Activated naive CD8-positive, alpha-beta T cell treated with anti-CD3 and anti-CD28 coated beads, Interleukin-2, amount 50 U/mL, for 24 hours (primary cell): Measurements from ENCODE around the gene RDH12.
"Not testable (repeated sequence)": the region's sequence is repeated elsewhere in the genome, so short reads cannot be mapped to it uniquely, and the experiment has no call there.

Source experiments
- ATAC-seq: fragments of 150-1000 bp; cut with Tn5 transposase; one replicate; pipeline ENCODE4 v1.10.0; 2021
- DNase-seq: peaks from one replicate; pipeline ENCODE4 v3.0.0; 2021
- H3K27ac Mint-ChIP-seq: one replicate; pipeline ENCODE4 v1.8.0; 2021; ENCODE audit warnings: mild to moderate bottlenecking, mixed read lengths
- H3K27me3 Mint-ChIP-seq: one replicate; pipeline ENCODE4 v1.8.0; 2021; ENCODE audit warnings: mixed read lengths
- H3K36me3 Mint-ChIP-seq: one replicate; pipeline ENCODE4 v1.8.0; 2021; ENCODE audit warnings: low read depth, mixed read lengths
- H3K4me1 Mint-ChIP-seq: one replicate; pipeline ENCODE4 v1.8.0; 2021; ENCODE audit warnings: mixed read lengths
- H3K4me3 Mint-ChIP-seq: one replicate; pipeline ENCODE4 v1.8.0; 2021; ENCODE audit warnings: mild to moderate bottlenecking, moderate library complexity, mixed read lengths
- H3K9me3 Mint-ChIP-seq: one replicate; pipeline ENCODE4 v1.8.0; 2021; ENCODE audit warnings: mixed read lengths

Gene RDH12

DNA sequence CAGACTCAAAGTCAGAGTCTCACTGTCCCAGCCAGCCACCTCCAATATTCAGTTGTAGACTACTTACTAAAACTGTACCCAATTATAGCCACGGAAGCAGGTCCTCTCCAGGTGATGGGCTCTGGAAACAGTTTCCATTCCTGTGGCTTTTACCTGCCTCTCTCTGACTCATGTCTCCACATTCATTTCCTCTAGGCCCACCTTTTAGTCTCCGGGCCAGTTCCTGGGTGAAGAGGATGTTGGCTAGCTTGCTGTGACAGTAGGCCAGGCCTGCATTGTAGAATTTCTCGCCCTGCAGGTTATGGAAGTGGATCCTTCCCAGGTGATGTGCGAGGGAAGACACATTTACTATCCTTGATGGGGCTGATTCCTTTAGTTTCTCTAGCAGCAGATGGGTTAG, 11.7 kb upstream of the RDH12 start:
- Mint-ChIP-seq H3K36me3 (peaks cover 58% of the 10 kb centered on the region), H3K4me1 (peaks cover 20% of the 10 kb centered on the region), H3K27me3 (no peaks in the 10 kb centered on the region), H3K9me3 (no peaks in the 10 kb centered on the region), H3K27ac (peak overlapping the region; percentile 44), H3K4me3 (no peak overlapping the region)
- DNase-seq (no peak), ATAC-seq (no peak)

- no peaks in the 10 kb centered on the region for H3K27me3 Mint-ChIP-seq
- H3K4me3 Mint-ChIP-seq, result peak overlapping the region; percentile 92
- peaks cover 27% of the 10 kb centered on the region for H3K36me3 Mint-ChIP-seq
- H3K9me3 Mint-ChIP-seq, result no peaks in the 10 kb centered on the region
- peak; percentile 95 for ATAC-seq
- peaks cover 24% of the 10 kb centered on the region for H3K4me1 Mint-ChIP-seq
- peak overlapping the region; percentile 96 for H3K27ac Mint-ChIP-seq
- DNase-seq, result peak; percentile 75
These were observed 6.8 kb upstream of the RDH12 start for GRCh38 chr14:67694791-67695393.

DNA sequence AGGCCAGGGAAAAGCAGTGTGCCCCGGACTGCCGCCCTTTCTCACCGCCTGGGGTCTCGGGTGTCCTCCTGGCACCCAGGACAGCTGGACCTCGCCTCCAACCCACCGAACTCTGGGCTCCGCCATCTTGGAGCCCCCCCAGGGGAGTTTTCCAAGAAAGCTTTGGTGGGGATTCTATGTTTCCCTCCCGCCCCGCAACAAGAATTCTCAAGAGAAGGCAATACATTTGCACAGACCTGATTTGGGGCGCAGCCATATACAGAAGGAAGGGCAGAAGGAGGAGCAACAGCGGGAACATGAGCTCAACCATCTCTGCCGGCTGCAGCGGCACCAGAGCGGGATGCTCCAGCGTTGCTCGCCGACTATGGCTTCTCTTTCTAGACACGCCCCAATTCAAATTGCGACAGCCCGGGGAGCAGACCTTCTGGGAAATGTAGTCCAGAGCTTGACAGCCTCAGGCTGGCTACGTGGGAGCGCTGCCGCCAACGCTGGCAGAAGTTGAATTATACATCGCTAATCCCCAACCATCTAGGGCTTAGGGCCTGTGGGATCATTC, 6.2 kb upstream of the RDH12 start, which contains the start of gene RDH11:
RDH11 (minus strand) TSS at position 371 of the 556 bp plus-strand sequence; CDS start at position 310, 61 bp downstream.
- DNase-seq (peak; percentile 76), ATAC-seq (peak; percentile 91)
- H3K36me3 Mint-ChIP-seq, result peaks cover 23% of the 10 kb centered on the region
- H3K4me1 Mint-ChIP-seq, result peaks cover 24% of the 10 kb centered on the region
- no peaks in the 10 kb centered on the region for H3K27me3 Mint-ChIP-seq
- H3K27ac Mint-ChIP-seq, result peak within 1 kb of the TSS; percentile 96
- H3K9me3 Mint-ChIP-seq, result no peaks in the 10 kb centered on the region
- peak within 1 kb of the TSS; percentile 92 for H3K4me3 Mint-ChIP-seq

- H3K27me3 Mint-ChIP-seq, result no peaks in the 10 kb centered on the region
- ATAC-seq, result no peak
- H3K36me3 Mint-ChIP-seq, result peaks cover 9% of the 10 kb centered on the region
- no peaks in the 10 kb centered on the region for H3K9me3 Mint-ChIP-seq
- no peak for DNase-seq
- no peak overlapping the region for H3K4me3 Mint-ChIP-seq
- peaks cover 24% of the 10 kb centered on the region for H3K4me1 Mint-ChIP-seq
- H3K27ac Mint-ChIP-seq, result no peak overlapping the region
These were observed 4.7 kb upstream of the RDH12 start for GRCh38 chr14:67697006-67697405.

DNA sequence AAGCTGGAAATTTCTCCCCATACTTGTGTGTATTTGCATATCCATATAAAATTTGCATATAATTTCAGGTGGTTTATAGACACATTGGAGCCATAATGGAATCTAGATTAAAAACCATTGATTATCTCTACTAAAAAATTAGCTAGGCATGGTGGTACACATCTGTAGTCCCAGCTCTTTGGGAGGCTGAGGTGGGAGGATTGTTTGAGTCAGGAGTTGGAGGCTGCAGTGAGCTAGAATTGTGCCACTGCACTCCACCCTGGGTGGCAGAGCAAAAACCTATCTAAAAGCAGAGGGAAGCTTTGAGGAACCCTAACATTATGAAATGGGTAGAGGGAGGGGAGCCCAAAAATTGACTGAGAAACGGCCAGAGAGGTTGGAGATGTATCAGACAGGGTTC, 3.5 kb upstream of the RDH12 start:
- H3K36me3 Mint-ChIP-seq, result no peaks in the 10 kb centered on the region
- H3K4me1 Mint-ChIP-seq, result peaks cover 18% of the 10 kb centered on the region
- H3K9me3 Mint-ChIP-seq, result no peaks in the 10 kb centered on the region
- H3K27ac Mint-ChIP-seq, result no peak overlapping the region
- H3K4me3 Mint-ChIP-seq, result no peak overlapping the region
- ATAC-seq (no peak), DNase-seq (no peak)
- no peaks in the 10 kb centered on the region for H3K27me3 Mint-ChIP-seq

- no peaks in the 10 kb centered on the region for H3K36me3 Mint-ChIP-seq
- no peak overlapping the region for H3K27ac Mint-ChIP-seq
- no peak overlapping the region for H3K4me3 Mint-ChIP-seq
- no peak for ATAC-seq
- no peaks in the 10 kb centered on the region for H3K9me3 Mint-ChIP-seq
- no peaks in the 10 kb centered on the region for H3K27me3 Mint-ChIP-seq
- DNase-seq, result no peak
- H3K4me1 Mint-ChIP-seq, result no peaks in the 10 kb centered on the region
These were observed 2.3 kb downstream of the RDH12 start for GRCh38 chr14:67703997-67704396.

DNA sequence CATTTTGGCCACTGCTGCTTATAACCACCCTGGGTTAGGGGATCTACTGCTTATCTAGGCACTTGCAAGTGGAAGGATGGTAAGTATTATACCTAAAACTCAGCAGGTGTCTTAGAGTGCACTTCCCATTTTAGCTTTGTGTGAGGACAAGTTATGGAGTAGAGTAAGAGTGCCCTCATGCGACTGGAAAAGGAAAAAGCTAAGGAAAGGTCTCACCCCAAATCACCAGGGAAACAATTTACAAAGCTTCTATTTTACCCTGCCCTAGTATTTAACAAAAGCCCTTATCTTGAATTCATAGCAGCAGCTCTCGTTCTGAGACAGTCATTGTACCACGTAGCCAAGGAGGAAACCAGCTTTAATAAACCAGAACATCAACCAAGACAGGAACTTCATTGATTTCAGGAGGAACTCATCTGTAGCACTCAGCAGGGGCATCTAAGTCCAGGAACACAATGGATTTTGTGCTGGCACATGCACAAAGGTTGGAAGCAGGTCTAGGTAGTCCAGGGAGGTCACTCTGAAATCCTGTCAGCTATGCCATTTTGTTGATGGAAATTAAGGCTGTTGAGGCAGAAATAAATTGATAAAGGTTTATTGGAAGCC, 2.9 kb downstream of the RDH12 start:
- DNase-seq, result peak; percentile 19
- ATAC-seq, result peak; percentile 76
- no peaks in the 10 kb centered on the region for H3K36me3 Mint-ChIP-seq
- no peak overlapping the region for H3K27ac Mint-ChIP-seq
- no peaks in the 10 kb centered on the region for H3K27me3 Mint-ChIP-seq
- H3K4me1 Mint-ChIP-seq, result no peaks in the 10 kb centered on the region
- no peak overlapping the region for H3K4me3 Mint-ChIP-seq
- no peaks in the 10 kb centered on the region for H3K9me3 Mint-ChIP-seq

DNA sequence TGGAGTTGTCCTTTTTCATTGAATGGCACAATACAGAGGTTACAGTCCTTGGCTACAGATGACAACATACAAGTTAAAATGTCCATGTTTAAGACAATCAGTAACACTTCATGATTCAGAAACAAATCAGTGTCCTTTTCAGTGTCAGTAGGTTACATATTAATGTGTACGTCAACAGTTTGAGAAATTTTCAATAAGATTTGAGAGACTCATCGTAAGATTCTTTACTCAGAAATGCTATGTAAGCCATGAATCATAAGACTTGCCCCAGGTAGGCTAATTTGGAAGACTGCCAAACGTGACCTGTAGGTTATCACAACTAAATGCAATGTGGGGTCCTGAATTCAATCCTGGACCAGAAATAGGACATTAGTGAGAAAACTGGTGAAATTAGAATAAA, 3.5 kb downstream of the RDH12 start:
- Mint-ChIP-seq H3K27ac (no peak overlapping the region), H3K4me3 (no peak overlapping the region)

GRCh38 chr14:67709346-67709745, 7.7 kb downstream of the RDH12 start:
- not testable (repeated sequence) for H3K4me3 Mint-ChIP-seq, H3K27ac Mint-ChIP-seq, DNase-seq, ATAC-seq, H3K9me3 Mint-ChIP-seq, H3K36me3 Mint-ChIP-seq, H3K4me1 Mint-ChIP-seq, H3K27me3 Mint-ChIP-seq

More for the DNA sequence above, 3.5 kb downstream of the RDH12 start:
- no peaks in the 10 kb centered on the region for H3K36me3 Mint-ChIP-seq
- peaks cover 4% of the 10 kb centered on the region for H3K9me3 Mint-ChIP-seq
- no peaks in the 10 kb centered on the region for H3K27me3 Mint-ChIP-seq
- DNase-seq (no peak), ATAC-seq (no peak)
- no peaks in the 10 kb centered on the region for H3K4me1 Mint-ChIP-seq

DNA sequence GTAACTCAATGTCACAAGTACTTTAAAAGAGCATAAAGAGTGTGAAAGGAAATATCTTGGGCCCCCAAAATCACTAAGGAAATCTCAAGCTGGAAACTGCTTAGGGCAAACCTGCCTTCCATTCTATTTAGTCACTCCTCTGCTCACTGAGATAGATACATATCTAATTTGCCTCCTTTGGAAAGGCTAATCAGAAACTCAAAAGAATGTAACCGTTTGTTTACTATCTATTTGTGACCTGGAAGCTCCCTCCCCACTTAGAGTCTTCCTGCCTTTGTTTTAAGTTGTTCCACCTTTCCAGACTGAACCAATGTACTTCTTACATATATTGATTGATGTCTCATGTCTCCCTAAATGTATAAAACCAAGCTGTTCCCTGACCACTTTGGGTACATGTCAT, 8.1 kb downstream of the RDH12 start:
- ATAC-seq, H3K36me3 Mint-ChIP-seq, H3K9me3 Mint-ChIP-seq, DNase-seq, H3K4me1 Mint-ChIP-seq, H3K27ac Mint-ChIP-seq, H3K4me3 Mint-ChIP-seq, H3K27me3 Mint-ChIP-seq: not testable (repeated sequence)

GRCh38 chr14:67710209-67710608, 8.5 kb downstream of the RDH12 start:
- ATAC-seq, result no peak
- Mint-ChIP-seq H3K36me3 (no peaks in the 10 kb centered on the region), H3K27ac (no peak overlapping the region), H3K27me3 (peaks cover 4% of the 10 kb centered on the region), H3K4me1 (no peaks in the 10 kb centered on the region), H3K4me3 (no peak overlapping the region), H3K9me3 (peaks cover 6% of the 10 kb centered on the region)
- no peak for DNase-seq

DNA sequence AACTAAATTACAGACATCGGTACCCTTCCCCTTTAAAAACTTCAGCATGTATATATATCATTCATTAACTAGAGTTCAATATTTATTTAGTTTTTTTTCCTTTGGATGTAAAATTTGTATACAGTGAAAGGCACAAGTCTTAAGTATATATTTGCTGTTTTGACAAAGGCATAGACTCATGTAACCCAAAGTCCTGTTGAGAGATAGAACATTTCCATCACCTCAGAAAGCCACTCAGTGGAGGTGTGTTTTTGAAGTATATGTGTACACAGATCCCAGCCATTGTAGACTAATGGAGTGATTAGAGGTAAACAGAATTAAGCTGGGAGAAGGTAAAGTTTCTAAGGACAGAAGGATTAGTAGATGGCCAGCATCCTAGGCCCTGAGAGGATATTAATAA, 15.4 kb downstream of the RDH12 start:
- Mint-ChIP-seq H3K4me3 (no peak overlapping the region), H3K36me3 (no peaks in the 10 kb centered on the region), H3K4me1 (peaks cover 3% of the 10 kb centered on the region), H3K27ac (no peak overlapping the region), H3K9me3 (no peaks in the 10 kb centered on the region), H3K27me3 (peaks cover 14% of the 10 kb centered on the region)
- DNase-seq (no peak), ATAC-seq (no peak)

GRCh38 chr14:67718265-67718664, 16.6 kb downstream of the RDH12 start:
- Mint-ChIP-seq H3K9me3 (no peaks in the 10 kb centered on the region), H3K36me3 (no peaks in the 10 kb centered on the region), H3K27me3 (peaks cover 22% of the 10 kb centered on the region), H3K4me1 (peaks cover 4% of the 10 kb centered on the region), H3K27ac (no peak overlapping the region), H3K4me3 (no peak overlapping the region)
- no peak for DNase-seq
- ATAC-seq, result no peak

GRCh38 chr14:67719385-67719784, 17.7 kb downstream of the RDH12 start:
- not testable (repeated sequence) for DNase-seq, H3K36me3 Mint-ChIP-seq, H3K27ac Mint-ChIP-seq, H3K9me3 Mint-ChIP-seq, H3K4me1 Mint-ChIP-seq, ATAC-seq, H3K4me3 Mint-ChIP-seq
- peaks cover 27% of the 10 kb centered on the region for H3K27me3 Mint-ChIP-seq

DNA sequence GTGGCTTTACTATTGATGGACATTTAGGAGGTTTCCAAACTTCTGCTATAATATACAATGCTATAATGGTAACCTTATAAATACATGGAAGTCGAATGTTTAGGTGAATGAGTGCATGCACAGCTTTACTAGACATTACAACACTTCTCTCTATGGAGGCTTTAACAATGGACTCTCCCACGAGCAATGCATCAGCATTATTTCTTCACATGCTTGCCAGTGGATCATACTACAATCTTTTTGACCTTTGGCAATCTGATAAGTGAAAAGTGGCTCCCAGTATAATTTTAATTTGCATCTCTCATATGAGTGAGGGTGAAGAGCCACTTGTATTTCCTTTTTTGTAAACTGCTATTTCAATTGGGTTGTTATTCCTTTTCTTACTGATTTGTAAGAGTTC, 18.2 kb downstream of the RDH12 start:
- Mint-ChIP-seq H3K9me3 (no peaks in the 10 kb centered on the region), H3K36me3 (no peaks in the 10 kb centered on the region), H3K27ac (no peak overlapping the region), H3K4me1 (peaks cover 4% of the 10 kb centered on the region), H3K4me3 (no peak overlapping the region), H3K27me3 (peaks cover 32% of the 10 kb centered on the region)
- DNase-seq (no peak), ATAC-seq (no peak)
